ENCODE data around the gene MMP21. TPM values are rescaled to one million over a fixed set of nuclear protein-coding genes. Genes with fewer than 3 reads are reported as not detected.

The MMP21 gene
- total RNA-seq, 1 experiment from 2014 or later, result not detected

- Histone ChIP-seq H3K9me3 (no peaks in the 10 kb centered on the region), H3K4me3 (ENCODE audit: low read depth, low read length) (peak overlapping the region; percentile 75), H3K36me3 (ENCODE audit: control insufficient read depth, insufficient read depth, low read length) (peaks cover 2% of the 10 kb centered on the region; the same call in 1 of the 2 replicates), H3K4me1 (peaks cover 5% of the 10 kb centered on the region; the same call in 1 of the 2 replicates), H3K27me3 (replicated peaks; ENCODE audit: control insufficient read depth, insufficient read depth, low read length) (no peaks in the 10 kb centered on the region)
- DNase-seq, result no peak
- no TSS peak for BruUV-seq (replicated peaks)
- ChIA-PET POLR2A (no interaction called here), CTCF (no interaction called here)
- Mint-ChIP-seq H3K36me3 (ENCODE audit: insufficient read depth, unreplicated experiment) (peaks cover 48% of the 10 kb centered on the region), H3K27ac (ENCODE audit: unreplicated experiment) (no peak overlapping the region), H3K27me3 (ENCODE audit: insufficient read depth, unreplicated experiment) (no peaks in the 10 kb centered on the region), H3K4me3 (ENCODE audit: unreplicated experiment) (peak overlapping the region; percentile 82), H3K9me3 (ENCODE audit: unreplicated experiment) (no peaks in the 10 kb centered on the region), H3K4me1 (ENCODE audit: low read depth, unreplicated experiment) (no peaks in the 10 kb centered on the region)
- no peak for TF ChIP-seq CTCF (IDR thresholded peaks at IDR 0.05; ENCODE audit: insufficient read depth in 1 of 2, low read depth in 1 of 2, low read length in 1 of 2, severe bottlenecking in 1 of 2, unreplicated experiment in 1 of 2)
- intact Hi-C loops (cut with micrococcal nuclease; ENCODE audit: unreplicated experiment), result no loop called here
Observed at GRCh38 chr10:125721035-125721434, 54.6 kb downstream of the MMP21 start.

GRCh38 chr10:125720002-125720382, 55.6 kb downstream of the MMP21 start:
- no peaks in the 10 kb centered on the region for H3K4me1 Mint-ChIP-seq (ENCODE audit: low read depth, unreplicated experiment)
- TF ChIP-seq CTCF (IDR thresholded peaks at IDR 0.05; ENCODE audit: insufficient read depth in 1 of 2, low read depth in 1 of 2, low read length in 1 of 2, severe bottlenecking in 1 of 2, unreplicated experiment in 1 of 2), result no peak
- intact Hi-C loops (cut with micrococcal nuclease; ENCODE audit: unreplicated experiment), result no loop called here
- H3K36me3 Mint-ChIP-seq (ENCODE audit: insufficient read depth, unreplicated experiment), result peaks cover 38% of the 10 kb centered on the region
- ChIA-PET POLR2A (interaction anchor here (1.0 kb wide), 1 partner anchor 12 kb away, joined by 5 read pairs; no protein-coding TSS in a partner anchor), CTCF (no interaction called here)
- DNase-seq, result no peak
- TSS peak; percentile 49 for BruUV-seq (replicated peaks)
- H3K27ac Mint-ChIP-seq (ENCODE audit: unreplicated experiment), result peak overlapping the region; percentile 97
- H3K9me3 Mint-ChIP-seq (ENCODE audit: unreplicated experiment), result no peaks in the 10 kb centered on the region
- no peaks in the 10 kb centered on the region for H3K9me3 ChIP-seq
- no peaks in the 10 kb centered on the region for H3K27me3 ChIP-seq (replicated peaks; ENCODE audit: control insufficient read depth, insufficient read depth, low read length)
- H3K36me3 ChIP-seq (ENCODE audit: control insufficient read depth, insufficient read depth, low read length), result no peaks in the 10 kb centered on the region
- no peaks in the 10 kb centered on the region for H3K27me3 Mint-ChIP-seq (ENCODE audit: insufficient read depth, unreplicated experiment)
- peaks cover 5% of the 10 kb centered on the region; the same call in 1 of the 2 replicates for H3K4me1 ChIP-seq
- H3K4me3 ChIP-seq (ENCODE audit: low read depth, low read length), result peak overlapping the region; percentile 75
- peak overlapping the region; percentile 82 for H3K4me3 Mint-ChIP-seq (ENCODE audit: unreplicated experiment)

GRCh38 chr10:125719173-125720001, 56.2 kb downstream of the MMP21 start, which contains the start of gene EDRF1:
EDRF1 (plus strand) TSS chr10:125719709; CDS start chr10:125719808, 99 bp downstream.
- no peaks in the 10 kb centered on the region for H3K27me3 Mint-ChIP-seq (ENCODE audit: insufficient read depth, unreplicated experiment)
- POLR2A ChIA-PET, result interaction anchor here (0.5 to 1.0 kb wide), 4 partner anchors 12 to 559 kb away, joined by 4 to 11 read pairs (median 6); partner anchors contain the start of genes BCCIP, CTBP2 and UROS
- intact Hi-C loops (cut with micrococcal nuclease; ENCODE audit: unreplicated experiment), result no loop called here
- H3K27ac Mint-ChIP-seq (ENCODE audit: unreplicated experiment), result peak within 1 kb of the TSS; percentile 97
- Histone ChIP-seq H3K9me3 (no peaks in the 10 kb centered on the region), H3K4me3 (ENCODE audit: low read depth, low read length) (peak within 1 kb of the TSS; percentile 75), H3K4me1 (peaks cover 5% of the 10 kb centered on the region; the same call in 1 of the 2 replicates), H3K36me3 (ENCODE audit: control insufficient read depth, insufficient read depth, low read length) (no peaks in the 10 kb centered on the region), H3K27me3 (replicated peaks; ENCODE audit: control insufficient read depth, insufficient read depth, low read length) (no peaks in the 10 kb centered on the region)
- peak; percentile 99 for DNase-seq
- peak within 1 kb of the TSS; percentile 82 for H3K4me3 Mint-ChIP-seq (ENCODE audit: unreplicated experiment)
- BruUV-seq (replicated peaks), result no TSS peak
- H3K36me3 Mint-ChIP-seq (ENCODE audit: insufficient read depth, unreplicated experiment), result peaks cover 32% of the 10 kb centered on the region
- no peak for TF ChIP-seq CTCF (IDR thresholded peaks at IDR 0.05; ENCODE audit: insufficient read depth in 1 of 2, low read depth in 1 of 2, low read length in 1 of 2, severe bottlenecking in 1 of 2, unreplicated experiment in 1 of 2)
- H3K4me1 Mint-ChIP-seq (ENCODE audit: low read depth, unreplicated experiment), result no peaks in the 10 kb centered on the region
- no peaks in the 10 kb centered on the region for H3K9me3 Mint-ChIP-seq (ENCODE audit: unreplicated experiment)
- CTCF ChIA-PET, result interaction anchor here (0.7 kb wide), 1 partner anchor 21 kb away, joined by 3 read pairs; no protein-coding TSS in a partner anchor

Small RNA genes lying within 50 kb of the gene (microRNA-seq; reads per million reads assigned to microRNA genes)
- 1.1 reads per million for gene MIR4484

Other genes with a start within 250 kb of the MMP21 start
- gene TEX36, start 92.7 kb downstream of the MMP21 start, total RNA-seq (2022), result not detected in 2 replicates
- gene EDRF1, start 56.1 kb downstream of the MMP21 start, total RNA-seq (2022), result 40.9 and 43.2 TPM in 2 replicates
- gene UROS, start 47.4 kb upstream of the MMP21 start, total RNA-seq (2022), result 53.2 and 53.4 TPM in 2 replicates
- 87.3 and 91.2 TPM in 2 replicates for gene BCCIP, start 47.7 kb upstream of the MMP21 start, total RNA-seq (2022)
- 24.8 and 25.0 TPM in 2 replicates for gene DHX32, start 105.5 kb upstream of the MMP21 start, total RNA-seq (2022)
- 0.49 and 0.73 TPM in 2 replicates for gene FANK1, start 120.7 kb upstream of the MMP21 start, total RNA-seq (2022)

Data from Caco-2 (cell line).